ENCODE measurements around the gene ELAC2. TPM values are rescaled to one million over a fixed set of nuclear protein-coding genes. Genes with fewer than 3 reads are reported as not detected.

ELAC2 gene
- polyA plus RNA-seq, 1 donor, result 45.8 TPM

- DNase-seq, result no peak
Measured at GRCh38 chr17:13016881-13017654, 759 bp downstream of the ELAC2 start.

DNA sequence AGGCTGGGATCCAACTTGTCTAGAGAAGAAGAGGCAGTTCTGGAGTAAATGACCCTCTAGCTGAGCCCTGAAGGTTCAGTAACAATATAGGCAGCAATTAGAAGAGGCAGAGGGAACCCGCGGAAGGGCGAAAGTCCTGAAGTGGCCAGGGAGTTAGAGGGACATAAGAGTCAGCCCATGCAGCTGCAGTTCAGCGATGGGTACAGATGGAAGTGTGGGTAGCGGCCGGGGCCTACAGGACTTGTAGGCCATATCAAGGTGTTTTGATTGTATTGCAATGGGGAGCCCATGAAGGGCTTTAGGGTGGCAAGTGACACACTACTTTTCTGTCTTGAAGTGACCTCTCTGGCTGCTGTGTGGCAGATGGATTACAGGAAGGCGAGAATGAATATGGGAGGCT, 3.0 kb downstream of the ELAC2 start:
- no peak for DNase-seq

DNA sequence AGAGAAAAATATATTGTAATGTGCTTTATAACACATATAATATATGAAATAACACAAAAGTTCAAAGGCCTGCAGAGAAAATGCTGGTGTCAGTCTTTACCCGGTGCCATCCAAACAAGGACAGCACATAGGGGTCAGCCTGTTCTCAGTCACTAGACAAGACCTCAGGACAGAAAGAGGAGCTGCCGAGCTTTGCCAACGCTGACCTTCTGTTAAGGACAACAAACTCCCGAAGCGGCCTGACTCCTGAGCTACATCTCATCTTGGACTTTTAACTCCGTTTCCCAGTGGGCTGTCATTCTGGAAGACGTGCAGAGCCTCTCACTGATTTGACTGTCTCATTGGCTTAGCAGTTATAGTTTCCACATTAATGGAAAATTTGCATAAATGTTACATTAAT, 6.9 kb downstream of the ELAC2 start:
- DNase-seq, result no peak

GRCh38 chr17:13008461-13008860, 9.4 kb downstream of the ELAC2 start:
- no peak for DNase-seq

GRCh38 chr17:13005530-13005929, 12.3 kb downstream of the ELAC2 start:
- no peak for DNase-seq

DNA sequence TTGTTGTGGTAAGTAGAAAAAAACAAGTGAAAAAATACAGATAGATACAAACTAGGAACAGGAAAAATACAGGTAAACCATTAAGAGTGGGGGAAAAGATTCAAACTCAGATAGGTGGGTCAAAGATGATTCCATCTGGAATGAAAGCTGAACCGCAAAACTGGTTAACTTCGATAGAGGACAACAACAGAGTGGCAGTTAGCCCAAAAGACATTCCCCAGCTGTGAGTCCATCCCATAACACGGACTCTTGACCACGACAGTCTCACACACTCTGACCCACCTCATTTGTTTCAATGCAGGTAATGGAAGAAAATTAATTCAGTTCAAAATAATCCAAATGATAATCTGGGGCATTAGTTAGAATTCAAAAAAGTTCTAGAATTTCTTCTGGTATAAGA, 13.5 kb downstream of the ELAC2 start:
- DNase-seq, result no peak

DNA sequence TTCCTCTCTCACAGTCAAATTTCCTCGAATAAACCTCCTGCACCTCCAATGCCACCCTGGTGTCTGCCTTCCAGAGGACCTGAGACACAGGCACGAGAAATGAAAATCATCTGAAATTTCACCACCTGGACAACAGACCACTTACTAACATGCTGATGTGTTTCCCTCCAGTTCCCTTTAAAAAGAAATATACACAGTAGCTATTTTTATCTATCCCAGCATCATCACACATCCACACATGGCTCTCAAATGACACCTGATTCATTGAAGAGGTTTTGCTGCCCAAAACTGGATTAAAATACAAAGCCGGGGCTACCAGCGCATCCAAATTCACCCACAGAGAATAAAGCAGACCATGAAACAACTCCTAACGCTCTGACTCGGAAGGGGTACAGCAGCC, 13.9 kb downstream of the ELAC2 start:
- DNase-seq, result no peak

DNA sequence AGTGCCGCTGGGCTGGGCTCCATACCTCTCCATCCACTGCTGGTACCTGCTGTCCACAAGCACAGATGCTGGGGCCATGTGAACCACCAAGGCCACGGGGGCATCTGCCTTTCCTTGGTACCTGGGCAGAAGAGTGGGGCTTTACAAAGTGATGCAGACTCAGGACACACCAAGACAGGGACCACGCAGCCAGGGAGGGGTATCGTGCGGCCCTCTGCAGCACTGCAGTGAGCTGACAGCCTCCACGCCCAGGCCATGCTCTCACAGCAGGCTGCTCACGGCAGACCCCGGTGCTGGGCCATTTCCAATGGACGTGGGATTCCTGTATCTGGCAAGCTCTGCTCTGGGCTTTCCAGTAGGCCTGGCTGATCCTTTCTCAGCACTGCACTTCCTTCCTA, 14.4 kb downstream of the ELAC2 start:
- DNase-seq, result no peak

GRCh38 chr17:13002761-13003453, 14.9 kb downstream of the ELAC2 start:
- peak; percentile 81 for DNase-seq

DNA sequence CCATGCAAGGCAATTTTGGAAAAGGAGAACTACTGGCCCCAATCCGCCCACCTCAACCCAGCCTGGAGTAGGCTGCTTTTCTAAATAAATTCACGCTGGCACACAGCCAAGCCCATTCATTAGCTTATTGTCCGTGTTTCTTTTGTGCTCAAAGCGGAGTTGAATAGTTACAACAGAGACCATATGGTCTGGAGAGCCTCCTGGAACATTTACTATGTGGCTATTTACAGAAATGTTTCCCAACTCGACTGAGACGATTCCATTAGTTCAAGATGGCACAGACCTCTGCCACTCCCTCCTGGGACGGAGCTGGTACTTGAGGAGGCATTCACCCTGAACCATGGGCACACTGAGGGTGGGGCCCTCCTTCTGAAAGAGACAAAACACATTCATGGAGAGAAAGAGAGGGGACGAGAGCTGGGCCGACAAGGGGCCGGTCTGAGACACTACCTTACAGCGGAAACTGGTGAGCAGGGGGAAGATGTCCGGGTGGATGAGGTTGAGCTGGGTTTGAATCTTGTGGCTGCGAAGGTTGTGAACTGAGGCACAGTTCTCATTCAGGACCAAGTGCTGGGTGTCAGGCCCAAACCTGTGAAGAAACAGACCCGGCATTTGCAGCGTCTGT, 15.7 kb downstream of the ELAC2 start:
- DNase-seq, result no peak

DNA sequence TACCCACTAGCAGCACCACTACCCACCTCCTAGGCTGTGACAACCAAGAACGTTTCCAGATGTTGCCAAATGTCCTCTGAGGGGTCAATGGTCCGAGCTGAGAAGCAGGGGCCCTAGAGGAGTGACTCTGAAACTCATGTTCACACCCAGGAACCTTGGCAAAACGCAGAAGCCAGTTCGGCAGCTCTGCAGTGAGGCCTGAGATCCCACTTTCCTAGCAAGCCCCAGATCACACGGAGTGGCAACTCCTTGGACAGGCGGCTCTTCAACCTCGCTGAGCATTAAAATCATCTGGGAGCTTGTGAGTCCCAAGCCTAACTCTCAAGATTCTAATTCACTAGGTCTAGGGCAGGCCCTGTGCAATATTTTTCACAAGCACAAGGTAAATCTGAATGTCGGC, 17.3 kb downstream of the ELAC2 start:
- no peak for DNase-seq

DNA sequence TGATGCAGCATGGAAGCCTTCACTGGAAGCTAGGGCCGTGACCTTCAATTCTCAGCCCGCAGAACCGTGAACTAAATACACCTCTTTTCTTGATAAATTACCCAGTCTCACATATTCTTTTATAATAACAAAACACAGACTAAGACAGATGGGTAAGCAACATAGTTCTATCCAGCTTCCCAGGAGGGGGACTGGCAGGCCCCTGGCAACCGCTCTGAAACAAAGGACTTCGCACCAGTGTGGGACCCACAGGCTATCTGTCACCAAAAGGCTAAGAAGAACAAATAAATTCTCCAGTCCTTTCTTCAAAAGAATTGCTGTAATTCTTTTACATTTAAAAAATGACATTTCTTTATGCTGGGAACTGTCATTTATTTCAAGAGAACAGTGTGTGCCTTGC, 19.0 kb downstream of the ELAC2 start:
- DNase-seq, result no peak

GRCh38 chr17:12998461-12998860, 19.4 kb downstream of the ELAC2 start:
- no peak for DNase-seq

DNA sequence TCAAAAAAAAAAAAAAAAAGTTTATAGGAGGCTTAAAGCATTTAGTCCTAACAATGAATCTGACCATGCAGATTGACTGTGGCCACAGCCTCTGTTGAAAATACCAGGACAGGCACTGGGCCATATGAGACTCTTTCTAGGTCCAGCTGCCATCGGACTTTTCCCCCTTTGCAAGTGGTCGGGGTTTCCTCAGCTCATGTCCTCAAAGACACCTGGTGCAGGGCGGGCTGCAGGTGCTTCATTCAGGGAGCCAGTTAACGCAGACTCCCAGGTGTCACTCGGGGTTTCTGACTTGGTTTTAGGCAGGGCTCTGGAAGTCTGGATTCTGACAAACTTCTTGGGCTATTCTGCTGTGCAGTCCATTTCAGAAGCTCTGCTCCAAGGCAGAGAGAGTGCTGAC, 20.9 kb downstream of the ELAC2 start:
- no peak for DNase-seq

DNA sequence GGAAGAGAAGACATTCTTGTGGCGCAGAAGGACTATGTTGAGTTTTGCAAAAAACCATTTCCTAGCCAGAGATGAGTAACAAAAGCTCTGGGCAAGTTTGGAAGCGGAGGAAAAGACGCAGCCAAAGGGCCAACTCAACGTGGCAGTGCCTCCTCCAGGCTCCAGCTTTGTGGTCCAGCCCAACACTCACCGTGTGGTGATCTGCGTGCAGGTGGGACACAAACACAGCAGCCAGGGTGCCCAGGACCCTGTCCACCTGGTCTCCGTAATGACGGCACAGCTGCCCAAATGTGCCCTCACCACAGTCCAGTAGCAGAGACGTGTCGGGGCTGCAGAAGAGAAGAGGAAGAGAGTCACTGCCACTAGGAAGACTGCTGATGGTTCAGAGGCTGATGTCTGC, 21.5 kb downstream of the ELAC2 start:
- DNase-seq, result no peak

GRCh38 chr17:12995896-12996295, 21.9 kb downstream of the ELAC2 start:
- no peak for DNase-seq

DNA sequence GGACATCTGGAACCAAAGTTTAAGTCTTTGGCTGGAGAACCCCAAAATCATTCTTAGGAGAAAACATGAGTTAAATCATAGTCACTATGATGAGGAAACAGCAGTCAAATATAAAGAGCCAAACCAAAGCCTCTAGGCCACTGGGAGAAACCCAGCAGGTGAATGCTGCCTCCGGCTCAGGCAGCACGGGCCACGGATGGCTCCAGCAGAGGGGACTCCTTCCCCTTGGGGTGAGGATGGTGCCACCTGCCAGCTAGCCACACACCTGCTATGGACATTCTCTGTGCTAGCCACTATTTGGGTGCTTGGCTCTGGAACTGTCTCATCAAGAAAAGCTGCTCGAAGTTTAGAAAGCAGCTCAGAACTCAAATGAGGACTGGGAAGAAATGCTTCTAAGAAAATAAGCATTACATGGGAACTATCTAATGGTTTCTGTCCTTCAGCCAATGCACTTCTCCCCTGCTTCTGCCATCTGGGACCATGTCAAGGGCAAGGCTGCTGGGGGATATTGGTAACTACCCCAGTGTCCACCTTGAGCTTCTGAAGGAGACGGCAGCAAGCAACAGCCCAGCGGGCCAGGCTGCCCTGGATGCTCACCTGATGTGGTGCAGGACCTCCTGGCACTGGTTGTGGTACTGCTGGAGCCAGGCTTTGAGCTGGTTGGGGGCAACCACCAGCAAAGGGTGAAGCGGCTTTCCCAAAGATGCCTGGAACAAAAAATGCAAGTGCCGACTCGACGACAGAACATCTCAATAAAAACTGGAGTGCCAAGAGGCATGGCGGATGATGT, 22.5 kb downstream of the ELAC2 start:
- no peak for DNase-seq

- DNase-seq, result no peak
Measured at GRCh38 chr17:12994341-12995074, 23.3 kb downstream of the ELAC2 start.

- DNase-seq, result no peak
Measured at GRCh38 chr17:12993631-12994030, 24.2 kb downstream of the ELAC2 start.

- DNase-seq, result no peak
Measured at GRCh38 chr17:12992676-12993075, 25.2 kb downstream of the ELAC2 start.

DNA sequence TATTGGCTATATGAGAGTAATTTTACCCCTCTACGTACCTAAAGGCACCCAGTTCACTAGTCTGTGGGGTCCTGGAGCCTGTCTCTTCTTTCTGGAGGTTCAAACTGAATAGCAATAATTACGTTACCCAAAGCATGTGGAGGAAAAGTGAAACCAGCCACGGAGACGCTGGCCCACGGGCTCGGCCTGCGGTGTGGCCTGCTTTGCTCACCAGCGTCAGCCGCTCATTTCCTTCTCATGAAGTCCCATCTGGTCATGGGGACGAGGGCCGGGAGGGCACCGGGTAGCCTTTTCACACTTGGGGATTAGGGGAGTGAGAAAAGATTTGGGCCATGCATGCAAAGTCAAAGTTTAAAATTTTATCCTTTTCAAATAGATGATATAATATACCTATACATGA, 26.9 kb downstream of the ELAC2 start:
- no peak for DNase-seq

- DNase-seq, result no peak
Measured at GRCh38 chr17:12990041-12990808, 27.6 kb downstream of the ELAC2 start.

Data from hindlimb muscle (tissue), 1 donor.